ENCODE measurements around the gene SLC44A2. TPM values are rescaled to one million over a fixed set of nuclear protein-coding genes. Genes with fewer than 3 reads are reported as not detected.

SLC44A2 gene
- total and polyA plus RNA-seq, 2 of the 8 experiments (the other 6 are each of a cell fraction or from before 2014, with no cell fraction given): 105 to 120 TPM

DNA sequence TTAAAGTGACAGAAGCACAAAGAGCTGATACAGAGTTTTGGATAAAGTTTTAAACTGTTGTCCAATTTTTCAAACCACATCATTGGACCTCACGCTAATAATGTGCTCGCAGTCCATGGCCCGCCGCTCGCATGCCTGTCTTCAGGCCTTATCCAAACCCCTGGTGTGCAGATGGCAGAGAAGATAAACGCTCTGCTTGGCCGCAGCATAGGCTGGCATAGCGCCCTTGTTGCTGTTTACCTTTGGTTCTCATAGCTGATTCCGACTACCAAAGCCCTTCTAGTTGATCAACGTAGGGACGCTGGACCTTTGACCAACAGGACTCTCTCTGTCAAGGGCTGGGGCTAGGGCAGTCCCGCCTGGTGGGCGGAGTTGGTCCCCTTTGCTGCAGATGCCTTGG is 52.4 kb downstream of the SLC44A2 start:
- H3K4me2 ChIP-seq (ENCODE audit: insufficient read depth in 1 of 2, low read depth in 2 of 2, low read length in 2 of 2): no peak overlapping the region
- H2AK5ac ChIP-seq (ENCODE audit: low read depth, low read length): no peak overlapping the region
- 88% methylated on average over 13 of the region's 13 CpGs; no CpG with 5 or more reads in 1 of the 2 experiments for WGBS, 2 experiments (ENCODE audit: extremely low coverage in 1 of 2, insufficient coverage in 1 of 2, insufficient read length in 1 of 2, insufficient replicate concordance in 2 of 2, low coverage in 1 of 2, low lambda C conversion rate in 2 of 2, missing lambda C conversion rate in 1 of 2)
- H4K5ac ChIP-seq (ENCODE audit: insufficient read length, low read depth, low read length): no peak overlapping the region
- no peak overlapping the region for H2BK120ac ChIP-seq (replicated peaks; ENCODE audit: low read depth, low read length)
- H3K9ac ChIP-seq (replicated peaks in 1 of 4; ENCODE audit: extremely low read depth in 1 of 4, low read depth in 3 of 4, low read length in 3 of 4): no peak overlapping the region
- H4K8ac ChIP-seq (ENCODE audit: extremely low read depth, insufficient read depth, low read length): no peak overlapping the region
- H3K36me3 ChIP-seq (ENCODE audit: control insufficient read depth in 2 of 4, insufficient read depth in 4 of 4, low read length in 3 of 4): peaks cover 72 to 90% (median 86%) of the 10 kb centered on the region in 4 experiments
- no peak overlapping the region for H2BK5ac ChIP-seq (ENCODE audit: low read depth, low read length)
- TF ChIP-seq TEAD4 (IDR thresholded peaks at IDR 0.05; ENCODE audit: low read depth, low read length): no peak
- TF ChIP-seq POLR2AphosphoS5 (IDR thresholded peaks at IDR 0.05; ENCODE audit: low read depth, low read length): peak; percentile 71; the same call in 1 of the 2 replicates
- peaks cover 27 to 37% of the 10 kb centered on the region in 2 experiments for H4K20me1 ChIP-seq (replicated peaks in 1 of 2; ENCODE audit: control insufficient read depth in 1 of 2, insufficient read depth in 2 of 2, low read length in 2 of 2)
- H3K14ac ChIP-seq (ENCODE audit: insufficient read length): no peak overlapping the region
- no peak overlapping the region for H2BK20ac ChIP-seq (ENCODE audit: low read length)
- H3K79me1 ChIP-seq (ENCODE audit: low read depth, low read length): peaks cover 7% of the 10 kb centered on the region
- H3K4me3 ChIP-seq (ENCODE audit: extremely low read depth in 1 of 4, insufficient read depth in 2 of 4, low read depth in 3 of 4, low read length in 4 of 4): no peak overlapping the region
- H3K27ac ChIP-seq (ENCODE audit: low read depth, low read length): no peak overlapping the region
- no peaks in the 10 kb centered on the region for H3K23me2 ChIP-seq (ENCODE audit: low read depth, low read length)
- no peak overlapping the region for H3K4ac ChIP-seq (replicated peaks; ENCODE audit: insufficient read length, low read depth, low read length)
- H3K79me2 ChIP-seq (ENCODE audit: control insufficient read depth in 1 of 2, insufficient read depth in 2 of 2, low read length in 2 of 2): peaks cover 4 to 91% of the 10 kb centered on the region in 2 experiments; a peak in 3 of 4 replicates
- H3K27me3 ChIP-seq (replicated peaks in 1 of 4; ENCODE audit: control insufficient read depth in 3 of 4, extremely low read depth in 1 of 4, insufficient read depth in 3 of 4, low read length in 3 of 4): no peaks in the 10 kb centered on the region
- no peaks in the 10 kb centered on the region for H3K9me3 ChIP-seq (ENCODE audit: insufficient read depth in 2 of 2, low read depth in 1 of 2, low read length in 1 of 2)
- no peak overlapping the region for H3K18ac ChIP-seq (ENCODE audit: extremely low read depth, low read length)
- H3K23ac ChIP-seq (ENCODE audit: insufficient read length): no peak overlapping the region
- no peak for DNase-seq (ENCODE audit: low read depth in 1 of 2, low spot score in 2 of 2)
- no peak for FAIRE-seq
- no peak overlapping the region for H4K91ac ChIP-seq (replicated peaks; ENCODE audit: insufficient read length, low read length)
- H3K56ac ChIP-seq (replicated peaks; ENCODE audit: insufficient read length, low read depth, low read length): no peak overlapping the region
- H3K4me1 ChIP-seq (replicated peaks in 1 of 4; ENCODE audit: control insufficient read depth in 3 of 4, insufficient read depth in 4 of 4, low read length in 3 of 4): no peaks in the 10 kb centered on the region; a peak in 2 of 7 replicates
- no peak overlapping the region for H2BK15ac ChIP-seq (ENCODE audit: low read length)
- ChIA-PET POLR2A (ENCODE audit: partially characterized antibody) (interaction anchor here (1.2 to 59.0 kb wide), 3 partner anchors 9 to 53 kb away, joined by 4 to 1874 read pairs (median 1874); partner anchors contain the start of genes DNM2, ILF3, QTRT1 and SLC44A2), CTCF (ENCODE audit: partially characterized antibody) (interaction anchor here (0.5 to 3.5 kb wide), 6 partner anchors 22 to 148 kb away, joined by 3 to 13 read pairs (median 6); no protein-coding TSS in a partner anchor)
- no peak overlapping the region for H2AFZ ChIP-seq (ENCODE audit: low read length)
- H2BK12ac ChIP-seq (ENCODE audit: low read depth, low read length): no peak overlapping the region

Measured in H1 (cell line).